K562 (cell line): ENCODE data around the gene TEX52. TPM values are rescaled to one million over a fixed set of nuclear protein-coding genes. Genes with fewer than 3 reads are reported as not detected.

Source experiments
- ATAC-seq: fragments of 200-7000 bp; cut with Tn5 transposase; 3 replicates; pipeline ENCODE4 v1.9.1; 2020; ENCODE audit warnings: moderate library complexity
- BruUV-seq: library from RNA; stranded (reverse); fragments of 400-500 nt; replicated peaks from 2 replicates; lab custom pipeline; 2021; lab: Mats Ljungman, UMichigan
- CTCF ChIA-PET: fragments of 300-600 bp; formaldehyde crosslinking; extraction: SDS; loops from one replicate; lab custom pipeline; 2021; ENCODE audit warnings: low intra/inter-chr PET ratio; lab: Yijun Ruan, JAX
- POLR2A ChIA-PET: fragments of 300-600, 350-650 bp; sonication (Branson Sonifier 250); formaldehyde crosslinking; extraction: SDS; loops from one replicate; lab custom pipeline; 2021; ENCODE audit warnings: antibody characterized with exemption, inconsistent platforms; lab: Yijun Ruan, JAX
- DNase-seq, 4 experiments: peaks; one replicate each; pipeline versions ENCODE4 v3.0.0 to v3.0.0-alpha.2; 2011 to 2018; ENCODE audit warnings: low spot score in 3 of 4, mixed read lengths in 3 of 4; ENCODE audit errors: extremely low read depth in 1 of 4
- FAIRE-seq: peaks from 2 replicates; lab custom pipeline; 2011; peaks lifted over from hg19 to GRCh38; lab: Jason Lieb, UNC
- H2AFZ ChIP-seq: 2 replicates; pipeline ENCODE4 v1.6.0; 2011; ENCODE audit warnings: low read depth, low read length, control low read depth, inconsistent platforms
- H3K27ac ChIP-seq: fragments of 200-600 bp; 3 replicates; pipeline ENCODE4 v1.8.0; 2011; ENCODE audit warnings: low read depth, mild to moderate bottlenecking, control low read depth, inconsistent platforms, low read length, moderate library complexity, mixed read lengths; ENCODE audit errors: extremely low read depth
- H3K27me3 ChIP-seq, 2 experiments: fragments of 300-600 bp in 1 of 2; 2 replicates in 1 of 2; 3 replicates in 1 of 2; pipeline versions ENCODE4 v1.6.0 to v1.8.0; 2011; ENCODE audit warnings: inconsistent platforms in 2 of 2, low read length in 2 of 2, mild to moderate bottlenecking in 1 of 2, mixed read lengths in 1 of 2, moderate library complexity in 1 of 2; ENCODE audit not compliant: control insufficient read depth in 2 of 2, insufficient read depth in 2 of 2
- H3K36me3 ChIP-seq: fragments of 300-600 bp; 3 replicates; pipeline ENCODE4 v1.8.0; 2011; ENCODE audit warnings: mild to moderate bottlenecking, low read length, inconsistent platforms; ENCODE audit not compliant: control insufficient read depth, insufficient read depth
- H3K4me1 ChIP-seq, 2 experiments: fragments of 200-600 bp in 1 of 2; replicated peaks in 1 of 2; 2 replicates in 1 of 2; 3 replicates in 1 of 2; pipeline versions ENCODE4 v1.5.1 to v1.8.0; 2011; ENCODE audit warnings: inconsistent platforms in 2 of 2, low read length in 2 of 2, mild to moderate bottlenecking in 1 of 2, mixed read lengths in 1 of 2, moderate library complexity in 1 of 2; ENCODE audit not compliant: control insufficient read depth in 2 of 2, insufficient read depth in 2 of 2
- H3K4me2 ChIP-seq: 2 replicates; pipeline ENCODE4 v1.6.1; 2011; ENCODE audit warnings: low read length, control low read depth, inconsistent platforms, mixed read lengths; ENCODE audit not compliant: insufficient read depth
- H3K4me3 ChIP-seq: fragments of 200-600 bp; sonication (generic), shearing (Covaris generic); 2 replicates; pipeline ENCODE4 v1.5.1; 2016; ENCODE audit warnings: control low read depth, inconsistent platforms
- H3K79me2 ChIP-seq: fragments of 200-600 bp; 3 replicates; pipeline ENCODE4 v1.8.0; 2011; ENCODE audit warnings: low read length, inconsistent platforms; ENCODE audit not compliant: control insufficient read depth, insufficient read depth
- H3K9ac ChIP-seq, 2 experiments: 2 replicates each; pipeline versions ENCODE4 v1.6.0 to v1.6.1; 2011; ENCODE audit warnings: low read depth in 2 of 2, low read length in 2 of 2, control low read depth in 1 of 2, inconsistent platforms in 1 of 2, mild to moderate bottlenecking in 1 of 2, mixed read lengths in 1 of 2; ENCODE audit not compliant: insufficient read depth in 1 of 2
- H3K9me1 ChIP-seq: one replicate; pipeline ENCODE4 v1.6.0; 2011; ENCODE audit warnings: inconsistent platforms, mild to moderate bottlenecking, low read length, moderate library complexity; ENCODE audit not compliant: control insufficient read depth, insufficient read depth
- H3K9me3 ChIP-seq: replicated peaks from 2 replicates; pipeline ENCODE4 v1.5.1; 2011; ENCODE audit warnings: low read depth, low read length, inconsistent platforms; ENCODE audit not compliant: control insufficient read depth, insufficient read depth
- H4K20me1 ChIP-seq: replicated peaks from 2 replicates; pipeline ENCODE4 v1.6.1; 2011; ENCODE audit warnings: low read length, inconsistent platforms, mixed read lengths; ENCODE audit not compliant: control insufficient read depth, insufficient read depth
- CBX2 ChIP-seq: fragments of 200-600 bp; sonication (generic); IDR thresholded peaks from one replicate; pipeline ENCODE4 v1.6.1; 2012; ENCODE audit warnings: mild to moderate bottlenecking, low read length, inconsistent platforms; ENCODE audit not compliant: insufficient read depth, poor library complexity, severe bottlenecking
- CREBBP ChIP-seq: IDR thresholded peaks from one replicate; pipeline ENCODE4 v1.6.1; 2012; ENCODE audit warnings: low read depth, mild to moderate bottlenecking, control low read depth, inconsistent platforms, low read length
- DMBX1 ChIP-seq: fragments of 250-450 bp; sonication (Bioruptor Pico); IDR thresholded peaks from 2 replicates; pipeline ENCODE4 v1.8.0; 2022; ENCODE audit warnings: inconsistent platforms, mild to moderate bottlenecking, moderate library complexity, borderline replicate concordance
- HNRNPK ChIP-seq: fragments of 200-400 bp; formaldehyde crosslinking; IDR thresholded peaks from one replicate; pipeline ENCODE4 v1.6.1; 2018; ENCODE audit warnings: mild to moderate bottlenecking, low read depth, low read length; ENCODE audit not compliant: poor library complexity, severe bottlenecking
- SRSF3 ChIP-seq: fragments of 200-400 bp; formaldehyde crosslinking; IDR thresholded peaks from 2 replicates; pipeline ENCODE4 v1.6.1; 2016; ENCODE audit warnings: mild to moderate bottlenecking, low read length, moderate library complexity; ENCODE audit not compliant: insufficient read depth
- TRIM24 ChIP-seq, 2 experiments: fragments of 450-650 bp; IDR thresholded peaks; 2 replicates each; pipeline ENCODE4 v1.6.1; 2016
- ZBTB49 ChIP-seq: sonication (generic); formaldehyde crosslinking; IDR thresholded peaks from 2 replicates; pipeline ENCODE4 v1.8.0; 2022; ENCODE audit warnings: missing genetic modification reagents, mild to moderate bottlenecking, borderline replicate concordance
- ZNF311 ChIP-seq: fragments of 250-450 bp; sonication (Bioruptor Pico); IDR thresholded peaks from 2 replicates; pipeline ENCODE4 v1.4.0; 2020; ENCODE audit warnings: mild to moderate bottlenecking, moderate library complexity
- ZSCAN32 ChIP-seq: fragments of 450-650 bp; formaldehyde crosslinking; IDR thresholded peaks from 2 replicates; pipeline ENCODE4 v1.4.0; 2020; ENCODE audit warnings: mild to moderate bottlenecking, moderate library complexity
- WGBS: fragments of 100-300 bp; shearing (Covaris generic); methylation state at CpG from one replicate; pipeline ENCODE4 v1.1.6; 2016; ENCODE audit warnings: low coverage, mixed read lengths; ENCODE audit not compliant: insufficient coverage; ENCODE audit errors: missing lambda C conversion rate; 5-methylcytosine and 5-hydroxymethylcytosine counted together
- in situ Hi-C: fragments of 300-500 bp; cut with MboI; formaldehyde crosslinking; loops from 4 replicates; pipeline ENCODE4 v1.15.0; 2018; ENCODE audit warnings: inconsistent platforms, mixed read lengths
- intact Hi-C: fragments of 100-400 bp; cut with micrococcal nuclease; formaldehyde crosslinking; loops from 2 replicates; pipeline ENCODE4 v1.14.2; 2022
- polyA plus RNA-seq, 8 experiments: library from polyadenylated mRNA; depleted of rRNA in 4 of 8; stranded (reverse) in 5 of 8; unstranded in 3 of 8; fragments of >200 nt; fragmentation: Nextera tagmentation in 2 of 8; fragmentation: Illumina TruSeq in 1 of 8; extraction: Ambion mirVana in 2 of 8; extraction: Trizol in 1 of 8; gene quantifications; 2 replicates each; pipeline versions ENCODE4 v1.2.1 to v1.2.3, GENCODE V29; 2011 to 2014; ENCODE audit warnings: inconsistent platforms in 1 of 8, missing spikeins in 1 of 8
- total RNA-seq, 7 experiments: library from RNA; depleted of rRNA in 6 of 7; stranded (reverse); fragments of >200 nt in 6 of 7; fragmentation: Illumina TruSeq in 2 of 7; extraction: Trizol in 2 of 7; gene quantifications; 2 replicates each; pipeline versions ENCODE4 v1.2.1 to v1.2.3, GENCODE V29; 2011 to 2021; ENCODE audit warnings: low replicate concordance in 1 of 7

TEX52 gene
- total and polyA plus RNA-seq, 9 of the 15 experiments (the other 6 are each of a cell fraction or from before 2014, with no cell fraction given): not detected

- no peaks in the 10 kb centered on the region for H3K27me3 ChIP-seq
- ChIA-PET POLR2A (interaction anchor here (0.6 to 1.0 kb wide), 2 partner anchors 17 to 184 kb away, joined by 3 to 7 read pairs; no protein-coding TSS in a partner anchor), CTCF (no interaction called here)
- no peak overlapping the region for H3K4me2 ChIP-seq
- intact Hi-C loops: no loop called here
- H3K36me3 ChIP-seq: no peaks in the 10 kb centered on the region
- no peak for FAIRE-seq
- H3K9me1 ChIP-seq: no peaks in the 10 kb centered on the region
- H3K27ac ChIP-seq: no peak overlapping the region
- TF ChIP-seq SRSF3 (no peak), ZBTB49 (CRISPR knock-in tag) (no peak), CBX2 (no peak), ZNF311 (CRISPR knock-in tag) (no peak), CREBBP (no peak), HNRNPK (no peak), TRIM24 (IDR thresholded peaks at IDR 0.05) (no peak), ZSCAN32 (CRISPR knock-in tag) (no peak), DMBX1 (CRISPR knock-in tag) (no peak)
- WGBS: 0% methylated on average over 2 of the region's 2 CpGs
- no peaks in the 10 kb centered on the region for H3K9me3 ChIP-seq
- peaks cover 2 to 13% of the 10 kb centered on the region in 2 experiments; a peak in 3 of 5 replicates for H3K4me1 ChIP-seq
- in situ Hi-C loops: no loop called here
- no TSS peak for BruUV-seq
- H2AFZ ChIP-seq: no peak overlapping the region
- no peak overlapping the region for H3K9ac ChIP-seq
- ATAC-seq: no peak
- H4K20me1 ChIP-seq: no peaks in the 10 kb centered on the region
- no peak overlapping the region for H3K4me3 ChIP-seq
- peaks cover 8% of the 10 kb centered on the region for H3K79me2 ChIP-seq
- DNase-seq: no peak
Observed at GRCh38 chr12:2895051-2895451, 38.2 kb upstream of the TEX52 start.
